ENCODE measurements around the gene CCR5.

The CCR5 gene

GRCh38 chr3:46356276-46356675 is 14.5 kb upstream of the CCR5 start (continued):
- TF ChIP-seq PATZ1 (CRISPR knock-in tag; IDR thresholded peaks at IDR 0.05; ENCODE audit: borderline replicate concordance) (no peak), ESRRG (CRISPR knock-in tag; IDR thresholded peaks at IDR 0.05) (no peak), ISL1 (CRISPR knock-in tag; IDR thresholded peaks at IDR 0.05) (no peak), ZFP3 (CRISPR knock-in tag; IDR thresholded peaks at IDR 0.05) (no peak), ZFP30 (CRISPR knock-in tag; IDR thresholded peaks at IDR 0.05) (no peak), POU6F1 (CRISPR knock-in tag; IDR thresholded peaks at IDR 0.05; ENCODE audit: borderline replicate concordance, low read depth) (no peak), BACH2 (CRISPR knock-in tag; IDR thresholded peaks at IDR 0.05; ENCODE audit: borderline replicate concordance) (no peak), SNAI2 (CRISPR knock-in tag; IDR thresholded peaks at IDR 0.05) (no peak)

GRCh38 chr3:46356909-46357308 is 13.8 kb upstream of the CCR5 start:
- no peak for ATAC-seq
- TF ChIP-seq PATZ1 (CRISPR knock-in tag; IDR thresholded peaks at IDR 0.05; ENCODE audit: borderline replicate concordance): no peak
- TF ChIP-seq BACH2 (CRISPR knock-in tag; IDR thresholded peaks at IDR 0.05; ENCODE audit: borderline replicate concordance): no peak
- no peak for TF ChIP-seq ESRRG (CRISPR knock-in tag; IDR thresholded peaks at IDR 0.05)
- TF ChIP-seq PPARA (CRISPR knock-in tag; IDR thresholded peaks at IDR 0.05; ENCODE audit: borderline replicate concordance): no peak
- TF ChIP-seq TSHZ2 (CRISPR knock-in tag; IDR thresholded peaks at IDR 0.05): no peak
- no peak for TF ChIP-seq ZNF565 (CRISPR knock-in tag; conservative IDR thresholded peaks at IDR 0.05; ENCODE audit: low read depth)

GRCh38 chr3:46358466-46358865 is 12.3 kb upstream of the CCR5 start:
- no peak for TF ChIP-seq ARNTL (CRISPR knock-in tag; IDR thresholded peaks at IDR 0.05; ENCODE audit: borderline replicate concordance, low read depth)
- TF ChIP-seq ZNF8 (CRISPR knock-in tag; IDR thresholded peaks at IDR 0.05): no peak
- TF ChIP-seq SNAI2 (CRISPR knock-in tag; IDR thresholded peaks at IDR 0.05): no peak
- no peak for TF ChIP-seq TCF4 (CRISPR knock-in tag; IDR thresholded peaks at IDR 0.05; ENCODE audit: borderline replicate concordance)
- no peak for TF ChIP-seq PATZ1 (CRISPR knock-in tag; IDR thresholded peaks at IDR 0.05; ENCODE audit: borderline replicate concordance)
- TF ChIP-seq GLIS3 (CRISPR knock-in tag; IDR thresholded peaks at IDR 0.05): no peak
- no peak for TF ChIP-seq ZFP30 (CRISPR knock-in tag; IDR thresholded peaks at IDR 0.05)
- no peak for TF ChIP-seq BACH2 (CRISPR knock-in tag; IDR thresholded peaks at IDR 0.05; ENCODE audit: borderline replicate concordance)
- TF ChIP-seq CSRNP3 (CRISPR knock-in tag; IDR thresholded peaks at IDR 0.05): no peak
- no peak for ATAC-seq

Measured in SK-N-SH treated with all-trans-retinoic acid at 6 μM for 48 hours (cell line).